Lung (tissue), 12 donors: ENCODE data around the gene CPSF4. TPM values are rescaled to one million over a fixed set of nuclear protein-coding genes. Genes with fewer than 3 reads are reported as not detected.
"Not testable (repeated sequence)": the region's sequence is repeated elsewhere in the genome, so short reads cannot be mapped to it uniquely, and the experiment has no call there.

ENCODE experiments used
- ATAC-seq: fragments of 200-7000 bp; cut with Tn5 transposase; one replicate; pipeline ENCODE4 v1.9.1; 2020; ENCODE audit warnings: moderate number of reproducible peaks; ENCODE audit not compliant: insufficient read depth, low FRiP score
- DNase-seq, 3 donors: peaks; one replicate each; pipeline ENCODE4 v3.0.0-alpha.2; 2013 to 2017
- H3K27ac ChIP-seq, 2 donors: one replicate each; pipeline ENCODE4 v1.5.1; 2013; ENCODE audit warnings: mild to moderate bottlenecking in 2 of 2, moderate library complexity in 2 of 2, control low read depth in 1 of 2, inconsistent platforms in 1 of 2, low read depth in 1 of 2, low read length in 1 of 2
- H3K27me3 ChIP-seq, 3 donors: one replicate each; pipeline ENCODE4 v1.5.1; 2013; ENCODE audit warnings: low read length in 2 of 3; ENCODE audit not compliant: control insufficient read depth in 3 of 3, insufficient read depth in 3 of 3
- H3K36me3 ChIP-seq, 4 donors: one replicate each; pipeline ENCODE4 v1.5.1; 2013; ENCODE audit warnings: low read length in 4 of 4, mild to moderate bottlenecking in 1 of 4, moderate library complexity in 1 of 4; ENCODE audit not compliant: control insufficient read depth in 4 of 4, insufficient read depth in 4 of 4
- H3K4me1 ChIP-seq, 5 donors: one replicate each; pipeline ENCODE4 v1.5.1; 2013; ENCODE audit warnings: low read length in 5 of 5, mild to moderate bottlenecking in 2 of 5, moderate library complexity in 1 of 5; ENCODE audit not compliant: control insufficient read depth in 5 of 5, insufficient read depth in 5 of 5
- H3K4me3 ChIP-seq: one replicate; pipeline ENCODE4 v1.5.1; 2013; ENCODE audit warnings: mild to moderate bottlenecking, control low read depth, moderate library complexity
- H3K9ac ChIP-seq, 2 donors: one replicate each; pipeline ENCODE4 v1.5.1; 2013; ENCODE audit warnings: low read length in 2 of 2, control low read depth in 1 of 2; ENCODE audit not compliant: insufficient read depth in 1 of 2
- H3K9me3 ChIP-seq, 4 donors: one replicate each; pipeline ENCODE4 v1.5.1; 2013; ENCODE audit warnings: low read length in 3 of 4, mild to moderate bottlenecking in 1 of 4, moderate library complexity in 1 of 4; ENCODE audit not compliant: control insufficient read depth in 4 of 4, insufficient read depth in 3 of 4
- CTCF ChIP-seq: IDR thresholded peaks from 2 replicates; pipeline ENCODE4 v1.5.1; 2012; ENCODE audit warnings: mild to moderate bottlenecking; ENCODE audit errors: control extremely low read depth, extremely low read depth
- whole genome bisulfite sequencing, 2 donors: extraction: QIAGEN DNeasy Blood & Tissue Kit; methylation state at CpG; one replicate each; pipeline ENCODE4 v1.1.7; 2013; 5-methylcytosine and 5-hydroxymethylcytosine counted together
- polyA plus RNA-seq, 2 donors: library from polyadenylated mRNA; stranded (reverse); fragments of 200-250 nt; gene quantifications; one replicate each; pipeline ENCODE4 v1.2.1, GENCODE V29; 2013
- total RNA-seq, 2 donors: library from RNA; depleted of rRNA in 1 of 2; stranded (reverse); fragments of >200 nt in 1 of 2; gene quantifications; one replicate each; pipeline ENCODE4 v1.2.1, GENCODE V29; 2014 to 2021
- donor health status: control.
- donor health status: control.
- donor health status: Bipolar disorder and iron deficiency.
- donor health status: healthy.
- donor health status: DM: yes; HTN: yes; CAD: no.

The CPSF4 gene
- total and polyA plus RNA-seq, 4 donors = 18.3 to 36.8 (median 27.7) TPM

GRCh38 chr7:99424932-99425730 lies 13.6 kb upstream of the CPSF4 start:
- no peak overlapping the region for H3K9ac ChIP-seq
- no peaks in the 10 kb centered on the region for H3K27me3 ChIP-seq
- TF ChIP-seq CTCF = no peak
- DNase-seq (no peak), ATAC-seq (no peak)
- no peaks in the 10 kb centered on the region for H3K4me1 ChIP-seq
- no peaks in the 10 kb centered on the region for H3K9me3 ChIP-seq
- no peak overlapping the region for H3K27ac ChIP-seq
- H3K4me3 ChIP-seq = no peak overlapping the region
- WGBS, 2 donors = 93 to 95% methylated on average over 24 of the region's 24 CpGs
- H3K36me3 ChIP-seq = peaks cover 12 to 49% (median 19%) of the 10 kb centered on the region in 4 donors

- no peak overlapping the region for H3K4me3 ChIP-seq
- no peaks in the 10 kb centered on the region for H3K27me3 ChIP-seq
- no peak for DNase-seq
- H3K9me3 ChIP-seq = no peaks in the 10 kb centered on the region
- WGBS, 2 donors = 87 to 88% methylated on average over 10 of the region's 10 CpGs
- H3K9ac ChIP-seq = no peak overlapping the region
- no peak overlapping the region for H3K27ac ChIP-seq
- ATAC-seq = no peak
- peaks cover 0 to 3% (median 0%) of the 10 kb centered on the region in 5 donors for H3K4me1 ChIP-seq
- no peak for TF ChIP-seq CTCF
- peaks cover 11 to 55% (median 20%) of the 10 kb centered on the region in 4 donors for H3K36me3 ChIP-seq
Observed at GRCh38 chr7:99428972-99429566, 9.7 kb upstream of the CPSF4 start.

- WGBS, 2 donors = 94 to 96% methylated on average over 8 of the region's 8 CpGs
- Histone ChIP-seq H3K9me3 (no peaks in the 10 kb centered on the region), H3K27me3 (no peaks in the 10 kb centered on the region), H3K4me1 (peaks cover 0 to 3% (median 0%) of the 10 kb centered on the region in 5 donors), H3K4me3 (no peak overlapping the region), H3K27ac (no peak overlapping the region), H3K36me3 (peaks cover 14 to 51% (median 15%) of the 10 kb centered on the region in 4 donors), H3K9ac (no peak overlapping the region)
- no peak for TF ChIP-seq CTCF
- ATAC-seq (no peak), DNase-seq (no peak)
Observed at GRCh38 chr7:99429756-99430155, 9.0 kb upstream of the CPSF4 start.

- H3K4me1 ChIP-seq, H3K27ac ChIP-seq, ATAC-seq, H3K27me3 ChIP-seq, H3K4me3 ChIP-seq, H3K9ac ChIP-seq, H3K9me3 ChIP-seq: not testable (repeated sequence)
- DNase-seq = peak in 1 of 3 donors; percentile 21
- H3K36me3 ChIP-seq = peaks cover 12 to 46% (median 15%) of the 10 kb centered on the region in 4 donors
- WGBS, 2 donors = 85 to 88% methylated on average over 13 of the region's 13 CpGs
Observed at GRCh38 chr7:99431756-99432540, 6.8 kb upstream of the CPSF4 start.
